ENCODE results near the gene SPAG6.

SPAG6 gene

GRCh38 chr10:22464966-22465629 is 119.8 kb downstream of the SPAG6 start:
- no peak for DNase-seq

DNA sequence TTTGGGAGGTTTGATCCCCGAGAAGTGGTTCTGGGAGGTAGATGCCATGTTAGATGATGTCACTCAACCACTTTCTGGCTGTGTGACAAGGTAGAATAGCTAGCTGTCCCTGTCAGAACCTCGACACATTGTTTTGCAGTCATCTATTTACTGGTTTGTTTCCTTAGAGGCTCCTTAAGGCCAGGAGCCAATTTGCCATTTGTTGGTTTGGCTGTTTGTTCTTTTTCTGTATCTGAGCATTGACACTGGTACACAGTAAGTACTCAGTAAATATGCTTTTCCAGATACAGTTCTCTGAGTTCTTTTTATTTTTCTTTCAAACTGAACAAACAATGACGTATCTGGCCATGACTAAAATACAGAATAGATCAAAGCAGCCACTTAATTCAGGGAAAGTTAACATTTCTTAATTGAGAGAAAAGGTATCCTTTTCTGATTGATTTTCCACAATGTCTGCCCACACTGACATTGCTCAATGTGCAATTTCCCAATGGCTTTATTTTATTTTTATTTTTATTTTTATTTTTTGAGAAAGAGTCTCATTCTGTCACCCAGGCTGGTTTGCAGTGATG is 121.6 kb downstream of the SPAG6 start:
- no peak for DNase-seq
